ENCODE results near the gene ZNF337.

Gene ZNF337

GRCh38 chr20:25624500-25624939 is 72.1 kb downstream of the ZNF337 start:
- DNase-seq, result peak; percentile 59

All from NCI-H510A (cell line).